GM12873 (cell line): ENCODE measurements around the gene NRG3.

ENCODE experiments used
- CTCF ChIP-seq: IDR thresholded peaks from 2 replicates; pipeline ENCODE4 v1.5.1; 2012; ENCODE audit warnings: low read depth, mild to moderate bottlenecking, moderate library complexity, low read length, control low read depth; ENCODE audit not compliant: insufficient read depth; ENCODE audit errors: missing control alignments

The NRG3 gene

DNA sequence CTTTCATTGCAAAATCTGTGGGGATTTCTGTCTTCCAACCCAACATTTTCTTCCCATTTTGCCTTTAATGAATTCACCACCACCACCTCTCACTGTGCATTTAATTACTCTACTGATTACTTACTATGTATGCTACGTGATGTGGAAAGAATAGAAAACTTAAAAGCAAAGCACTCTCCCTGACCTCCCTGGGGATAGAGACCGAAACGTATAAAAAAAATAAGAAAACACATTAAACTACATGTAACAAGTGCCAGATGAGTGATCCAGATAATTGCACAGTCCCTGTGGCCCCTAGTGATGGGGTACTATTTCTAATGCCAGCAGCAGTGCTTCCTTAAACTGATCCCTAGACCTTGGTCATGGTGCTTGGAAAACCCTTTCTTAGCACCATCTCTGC is 478.4 kb downstream of the NRG3 start:
- no peak for TF ChIP-seq CTCF

- no peak for TF ChIP-seq CTCF
Observed at GRCh38 chr10:82358486-82359099, 483.6 kb downstream of the NRG3 start.

DNA sequence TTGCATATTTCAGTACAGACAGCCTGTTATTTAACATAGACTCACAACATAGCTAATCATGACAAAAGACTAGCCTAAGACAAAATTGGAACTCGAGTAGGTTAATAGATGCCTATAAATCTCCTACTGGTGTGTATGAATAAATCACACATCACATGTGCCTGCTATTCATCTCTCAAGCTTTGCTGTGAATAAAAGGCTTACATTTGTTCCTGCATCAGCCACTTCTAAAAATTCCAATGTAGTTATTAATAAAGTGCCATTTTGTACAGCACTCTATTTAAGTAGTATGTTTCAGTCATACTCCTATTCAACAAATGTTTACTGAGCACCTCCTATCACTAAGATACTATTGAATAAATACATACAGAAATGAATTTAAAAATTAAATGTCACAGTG is 486.3 kb downstream of the NRG3 start:
- no peak for TF ChIP-seq CTCF

DNA sequence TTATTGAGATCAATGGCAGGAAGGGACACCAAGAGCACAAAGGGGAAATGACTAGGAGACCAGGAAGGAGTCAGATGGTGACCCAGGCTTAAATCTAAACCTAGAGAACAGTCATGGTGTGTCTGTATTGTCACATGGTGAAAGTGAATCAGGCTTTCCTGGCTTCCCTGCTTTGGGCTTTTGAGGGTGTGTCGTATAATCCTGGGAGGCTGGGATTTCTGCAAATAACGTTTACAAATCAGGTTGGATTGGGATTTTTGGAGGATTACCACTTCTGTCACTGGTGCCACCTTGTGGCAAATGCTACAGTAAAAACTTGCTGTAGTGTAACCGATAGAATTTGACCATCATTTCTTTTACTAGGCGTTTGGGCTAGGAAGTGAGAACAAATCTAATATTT is 502.6 kb downstream of the NRG3 start:
- no peak for TF ChIP-seq CTCF

DNA sequence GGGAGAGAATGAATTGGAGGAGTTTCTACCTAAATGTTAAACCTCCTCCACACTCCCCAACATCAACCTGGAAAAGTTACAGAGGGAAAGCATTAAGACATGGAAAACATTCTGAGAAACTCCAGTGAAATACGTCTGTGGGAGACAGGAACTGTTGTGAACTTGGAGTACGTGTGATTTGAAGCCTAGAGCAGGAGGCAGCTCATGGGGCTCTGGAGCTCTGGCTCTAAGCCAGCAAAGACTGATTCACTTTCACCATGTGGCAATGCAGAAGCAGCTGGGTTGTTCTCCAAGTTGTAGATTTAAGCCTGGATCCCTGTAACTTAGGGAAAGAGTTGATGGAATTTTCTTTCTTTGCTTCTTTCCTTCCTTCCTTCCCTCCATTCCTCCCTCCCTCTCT is 503.2 kb downstream of the NRG3 start:
- no peak for TF ChIP-seq CTCF

GRCh38 chr10:82383350-82383749 is 508.4 kb downstream of the NRG3 start:
- no peak for TF ChIP-seq CTCF

DNA sequence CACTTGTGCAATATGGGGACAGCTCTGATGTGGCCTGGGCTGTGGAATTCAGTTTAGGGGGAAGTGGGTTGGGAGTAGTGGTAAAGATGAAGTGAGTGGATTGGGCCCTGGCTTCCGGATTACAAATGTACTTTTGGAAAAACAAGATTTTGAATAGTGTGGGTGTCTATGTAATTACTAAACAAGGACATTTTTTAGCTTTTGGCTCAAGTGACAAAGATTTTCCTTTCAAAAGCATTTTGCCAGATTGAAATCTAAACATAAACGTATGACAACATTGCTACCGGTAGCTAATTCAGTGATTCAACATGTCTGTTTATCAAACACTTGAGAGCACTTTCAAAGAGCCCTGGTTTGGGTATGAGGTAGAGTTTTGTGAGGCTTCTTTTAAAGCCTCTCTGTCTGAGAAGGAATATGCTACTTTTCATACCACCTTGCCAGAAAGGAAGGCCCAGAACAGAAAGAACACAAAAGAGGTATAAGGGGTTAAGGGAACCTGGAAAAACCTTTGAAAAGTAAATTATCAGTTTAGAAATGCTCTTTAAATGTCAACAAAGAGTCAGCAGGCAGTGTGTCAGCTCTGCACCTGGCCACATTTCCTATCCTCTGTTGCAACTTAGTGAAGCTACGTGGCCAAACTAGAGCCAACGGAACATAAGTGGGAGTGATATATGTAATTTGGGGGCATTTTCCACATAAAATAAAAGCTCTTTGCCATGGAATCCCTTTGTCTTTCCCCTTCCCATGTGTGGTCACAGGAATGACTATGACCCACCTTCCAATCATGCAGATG is 516.1 kb downstream of the NRG3 start:
- TF ChIP-seq CTCF, result no peak
